HG03342 (cell line): ENCODE results near the gene C10orf90.
"Not testable (repeated sequence)": the region's sequence is repeated elsewhere in the genome, so short reads cannot be mapped to it uniquely, and the experiment has no call there.

Experiments
- ATAC-seq: cut with Tn5 transposase; IDR thresholded peaks from one replicate; pipeline ENCODE4 v1.9.1; 2021; ENCODE audit warnings: mild to moderate bottlenecking, moderate library complexity; ENCODE audit not compliant: unreplicated experiment

Gene C10orf90

GRCh38 chr10:126398383-126398743, 272.1 kb downstream of the C10orf90 start:
- no peak for ATAC-seq

GRCh38 chr10:126397640-126398382, 272.7 kb downstream of the C10orf90 start:
- ATAC-seq: no peak

- ATAC-seq: no peak
Measured at GRCh38 chr10:126397156-126397555, 273.3 kb downstream of the C10orf90 start.

GRCh38 chr10:126394948-126395347, 275.5 kb downstream of the C10orf90 start:
- no peak for ATAC-seq

GRCh38 chr10:126393076-126393475, 277.4 kb downstream of the C10orf90 start:
- ATAC-seq: no peak

- ATAC-seq: no peak
Measured at GRCh38 chr10:126392469-126392868, 278.0 kb downstream of the C10orf90 start.

GRCh38 chr10:126392068-126392467, 278.4 kb downstream of the C10orf90 start:
- ATAC-seq: no peak

- no peak for ATAC-seq
Measured at GRCh38 chr10:126391192-126391885, 279.2 kb downstream of the C10orf90 start.

- no peak for ATAC-seq
Measured at GRCh38 chr10:126390324-126390723, 280.2 kb downstream of the C10orf90 start.

- no peak for ATAC-seq
Measured at GRCh38 chr10:126387931-126388911, 282.3 kb downstream of the C10orf90 start, which contains the start of gene ADAM12. Gene ADAM12, minus strand, starts transcription at chr10:126388477. Its CDS starts 332 bp downstream, at chr10:126388145.

- ATAC-seq: peak; percentile 48
Measured at GRCh38 chr10:126387041-126387921, 283.2 kb downstream of the C10orf90 start.

GRCh38 chr10:126384269-126384873, 286.1 kb downstream of the C10orf90 start:
- ATAC-seq: no peak

- ATAC-seq: no peak
Measured at GRCh38 chr10:126380352-126381076, 290.0 kb downstream of the C10orf90 start.

- not testable (repeated sequence) for ATAC-seq
Measured at GRCh38 chr10:126379166-126379565, 291.3 kb downstream of the C10orf90 start.

GRCh38 chr10:126376956-126377355, 293.5 kb downstream of the C10orf90 start:
- ATAC-seq: no peak

- no peak for ATAC-seq
Measured at GRCh38 chr10:126375926-126376554, 294.5 kb downstream of the C10orf90 start.

GRCh38 chr10:126375299-126375698, 295.2 kb downstream of the C10orf90 start:
- ATAC-seq: no peak
